HepG2 (cell line): ENCODE results near the gene FREM3. TPM values are rescaled to one million over a fixed set of nuclear protein-coding genes. Genes with fewer than 3 reads are reported as not detected.
"Not testable (repeated sequence)": the region's sequence is repeated elsewhere in the genome, so short reads cannot be mapped to it uniquely, and the experiment has no call there.

ENCODE experiments used
- ATAC-seq: fragments of 200-7000 bp; cut with Tn5 transposase; 3 replicates; pipeline ENCODE4 v1.9.1; 2020; ENCODE audit warnings: mild to moderate bottlenecking, moderate library complexity
- BruUV-seq: library from RNA; stranded (reverse); fragments of 400-500 nt; replicated peaks from 2 replicates; lab custom pipeline; 2021; lab: Mats Ljungman, UMichigan
- CTCF ChIA-PET: fragments of 300-600 bp; formaldehyde crosslinking; extraction: SDS; loops from one replicate; lab custom pipeline; 2021; ENCODE audit warnings: low total read pairs, inconsistent platforms, low intra/inter-chr PET ratio; lab: Yijun Ruan, JAX
- POLR2A ChIA-PET: fragments of 350-600 bp; sonication (Branson Sonifier 250); formaldehyde crosslinking; loops from one replicate; lab custom pipeline; 2020; ENCODE audit warnings: antibody characterized with exemption, inconsistent platforms; lab: Yijun Ruan, JAX
- DNase-seq: peaks from one replicate; pipeline ENCODE4 v3.0.0-alpha.2; 2015; ENCODE audit warnings: low spot score
- FAIRE-seq: peaks from 3 replicates; lab custom pipeline; 2011; peaks lifted over from hg19 to GRCh38; lab: Jason Lieb, UNC
- H2AFZ ChIP-seq: one replicate; pipeline ENCODE4 v1.6.1; 2011; ENCODE audit warnings: low read length, inconsistent platforms
- H3K27ac ChIP-seq: fragments of 300-600 bp; 3 replicates; pipeline ENCODE4 v1.8.0; 2011; ENCODE audit warnings: mixed run types, mild to moderate bottlenecking, mixed read lengths, low read length, inconsistent platforms; ENCODE audit not compliant: insufficient read depth; ENCODE audit errors: extremely low read length
- H3K27me3 ChIP-seq, 2 experiments: fragments of 200-600 bp in 1 of 2; 2 replicates in 1 of 2; 3 replicates in 1 of 2; pipeline versions ENCODE4 v1.6.0 to v1.8.0; 2011; ENCODE audit warnings: low read length in 2 of 2, mild to moderate bottlenecking in 2 of 2, moderate library complexity in 2 of 2, inconsistent platforms in 1 of 2; ENCODE audit not compliant: insufficient read depth in 2 of 2, control insufficient read depth in 1 of 2
- H3K36me3 ChIP-seq, 2 experiments: fragments of 200-600 bp in 1 of 2; replicated peaks in 1 of 2; 2 replicates in 1 of 2; 3 replicates in 1 of 2; pipeline versions ENCODE4 v1.5.1 to v1.8.0; 2011; ENCODE audit warnings: low read length in 2 of 2, inconsistent platforms in 1 of 2; ENCODE audit not compliant: insufficient read depth in 2 of 2, control insufficient read depth in 1 of 2
- H3K4me1 ChIP-seq: 2 replicates; pipeline ENCODE4 v1.5.1; 2012; ENCODE audit warnings: low read length, inconsistent platforms; ENCODE audit not compliant: insufficient read depth
- H3K4me2 ChIP-seq: 2 replicates; pipeline ENCODE4 v1.6.0; 2011; ENCODE audit warnings: low read depth, low read length, inconsistent platforms
- H3K4me3 ChIP-seq, 3 experiments: fragments of 200-600 bp in 1 of 3; sonication (generic), shearing (Covaris generic) in 1 of 3; replicated peaks in 1 of 3; 2 replicates each; pipeline ENCODE4 v1.5.1; 2011 to 2016; ENCODE audit warnings: low read length in 3 of 3, inconsistent platforms in 2 of 3, low read depth in 2 of 3, mild to moderate bottlenecking in 2 of 3, control low read depth in 1 of 3, mixed read lengths in 1 of 3; ENCODE audit not compliant: insufficient read depth in 1 of 3
- H3K79me2 ChIP-seq: one replicate; pipeline ENCODE4 v1.6.1; 2011; ENCODE audit warnings: low read length, inconsistent platforms; ENCODE audit not compliant: insufficient read depth
- H3K9ac ChIP-seq: 2 replicates; pipeline ENCODE4 v1.6.0; 2011; ENCODE audit warnings: mild to moderate bottlenecking, low read depth, low read length, inconsistent platforms; ENCODE audit not compliant: insufficient read depth
- H3K9me3 ChIP-seq: 2 replicates; pipeline ENCODE4 v1.5.1; 2012; ENCODE audit warnings: mild to moderate bottlenecking, low read length
- H4K20me1 ChIP-seq: 2 replicates; pipeline ENCODE4 v1.6.0; 2011; ENCODE audit warnings: inconsistent platforms, mild to moderate bottlenecking, low read length, moderate library complexity; ENCODE audit not compliant: insufficient read depth
- WGBS: methylation state at CpG from one replicate; pipeline ENCODE4 v1.1.6; 2017; ENCODE audit warnings: low lambda C conversion rate; 5-methylcytosine and 5-hydroxymethylcytosine counted together
- in situ Hi-C: cut with HindIII; loops from 2 replicates; pipeline ENCODE4 v1.10.0; 2017; ENCODE audit warnings: low pct_unique_long_range_greater_than_20kb; ENCODE audit not compliant: extremely low pct_ligation_motif_present
- intact Hi-C: fragments of 100-400 bp; cut with micrococcal nuclease; formaldehyde crosslinking; loops from one replicate; pipeline ENCODE4 v1.10.0; 2022; ENCODE audit not compliant: unreplicated experiment
- polyA plus RNA-seq, 8 experiments: library from polyadenylated mRNA; depleted of rRNA in 3 of 8; stranded (reverse) in 7 of 8; unstranded in 1 of 8; fragments of >200 nt; fragmentation: Illumina TruSeq in 4 of 8; extraction: Trizol in 4 of 8; gene quantifications; 2 replicates each; pipeline versions ENCODE4 v1.2.1 to v1.2.3, GENCODE V29; 2011 to 2016; ENCODE audit warnings: low read depth in 4 of 8, missing spikeins in 1 of 8, mixed read lengths in 1 of 8; ENCODE audit not compliant: insufficient read depth in 1 of 8
- total RNA-seq, 5 experiments: library from RNA; depleted of rRNA; stranded (reverse); fragments of >200 nt; fragmentation: Illumina TruSeq; extraction: Trizol; gene quantifications; 2 replicates each; pipeline ENCODE4 v1.2.3, GENCODE V29; 2016; ENCODE audit warnings: low read depth in 1 of 5

Gene FREM3
- total and polyA plus RNA-seq, 2 of the 13 experiments (the other 11 are each of a cell fraction or from before 2014, with no cell fraction given), result not detected

- H3K4me3 ChIP-seq, ATAC-seq, H3K4me2 ChIP-seq, BruUV-seq, in situ Hi-C loops, CTCF ChIA-PET, FAIRE-seq, H3K27ac ChIP-seq, H3K27me3 ChIP-seq, H3K79me2 ChIP-seq, H3K9ac ChIP-seq, H2AFZ ChIP-seq, H4K20me1 ChIP-seq, H3K9me3 ChIP-seq, H3K4me1 ChIP-seq, POLR2A ChIA-PET, DNase-seq: not testable (repeated sequence)
- intact Hi-C loops, result loop anchor here (5.0 kb wide), 1 partner anchor 1564 kb away; no protein-coding TSS in a partner anchor
- WGBS, result over 99% methylated on average over 4 of the region's 4 CpGs
- peaks cover 9 to 77% of the 10 kb centered on the region in 2 experiments for H3K36me3 ChIP-seq
These were observed 172.4 kb downstream of the FREM3 start for GRCh38 chr4:143528046-143528445.

Other genes with a start within 250 kb of the FREM3 start
- 37.5 and 58.4 TPM in 2 replicates for gene SMARCA5, start 187.0 kb downstream of the FREM3 start, total RNA-seq (2016; rRNA removed; fragmentation: Illumina TruSeq; extraction: Trizol)
- 6.2 and 7.0 TPM in 2 replicates for gene SMARCA5, start 187.0 kb downstream of the FREM3 start, polyA plus RNA-seq (2011; rRNA removed)
- gene GYPE, start 204.9 kb upstream of the FREM3 start, total RNA-seq (2016; rRNA removed; fragmentation: Illumina TruSeq; extraction: Trizol), result not detected in 2 replicates
- not detected in 2 replicates for gene GYPE, start 204.9 kb upstream of the FREM3 start, polyA plus RNA-seq (2011; rRNA removed)